ENCODE results near the gene LYG1.
"Not testable (repeated sequence)": the region's sequence is repeated elsewhere in the genome, so short reads cannot be mapped to it uniquely, and the experiment has no call there.

- TF ChIP-seq, protein P1, sequence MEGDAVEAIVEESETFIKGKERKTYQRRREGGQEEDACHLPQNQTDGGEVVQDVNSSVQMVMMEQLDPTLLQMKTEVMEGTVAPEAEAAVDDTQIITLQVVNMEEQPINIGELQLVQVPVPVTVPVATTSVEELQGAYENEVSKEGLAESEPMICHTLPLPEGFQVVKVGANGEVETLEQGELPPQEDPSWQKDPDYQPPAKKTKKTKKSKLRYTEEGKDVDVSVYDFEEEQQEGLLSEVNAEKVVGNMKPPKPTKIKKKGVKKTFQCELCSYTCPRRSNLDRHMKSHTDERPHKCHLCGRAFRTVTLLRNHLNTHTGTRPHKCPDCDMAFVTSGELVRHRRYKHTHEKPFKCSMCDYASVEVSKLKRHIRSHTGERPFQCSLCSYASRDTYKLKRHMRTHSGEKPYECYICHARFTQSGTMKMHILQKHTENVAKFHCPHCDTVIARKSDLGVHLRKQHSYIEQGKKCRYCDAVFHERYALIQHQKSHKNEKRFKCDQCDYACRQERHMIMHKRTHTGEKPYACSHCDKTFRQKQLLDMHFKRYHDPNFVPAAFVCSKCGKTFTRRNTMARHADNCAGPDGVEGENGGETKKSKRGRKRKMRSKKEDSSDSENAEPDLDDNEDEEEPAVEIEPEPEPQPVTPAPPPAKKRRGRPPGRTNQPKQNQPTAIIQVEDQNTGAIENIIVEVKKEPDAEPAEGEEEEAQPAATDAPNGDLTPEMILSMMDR (IDR thresholded peaks at IDR 0.05) = not testable (repeated sequence)
- TF ChIP-seq EP300 (IDR thresholded peaks at IDR 0.05) = not testable (repeated sequence)
These were observed 22.7 kb downstream of the LYG1 start for GRCh38 chr2:99278195-99278765.
